Cardiac muscle cell (in vitro differentiated cells and primary cell): ENCODE data around the gene R3HDML. TPM values are rescaled to one million over a fixed set of nuclear protein-coding genes. Genes with fewer than 3 reads are reported as not detected.

Experiments
- DNase-seq, 2 donors: peaks; one replicate each; pipeline versions ENCODE4 v3.0.0 to v3.0.0-alpha.2; 2010 to 2017; ENCODE audit warnings: low read depth in 1 of 2, low spot score in 1 of 2
- H3K27ac ChIP-seq: fragments of 200-600 bp; sonication (generic); 2 replicates; pipeline ENCODE4 v1.5.1; 2016
- H3K27me3 ChIP-seq: fragments of 200-600 bp; sonication (generic); 2 replicates; pipeline ENCODE4 v1.6.0; 2016; ENCODE audit warnings: control low read depth
- H3K36me3 ChIP-seq: fragments of 200-600 bp; sonication (generic); 2 replicates; pipeline ENCODE4 v1.5.1; 2016; ENCODE audit warnings: control low read depth
- H3K4me1 ChIP-seq: fragments of 200-600 bp; sonication (generic); 2 replicates; pipeline ENCODE4 v1.8.1; 2017; ENCODE audit warnings: low read depth, mild to moderate bottlenecking, mixed run types
- H3K4me3 ChIP-seq: fragments of 200-600 bp; sonication (generic); 2 replicates; pipeline ENCODE4 v1.5.1; 2016; ENCODE audit warnings: mild to moderate bottlenecking
- H3K9me3 ChIP-seq: fragments of 200-600 bp; sonication (generic); 2 replicates; pipeline ENCODE4 v1.5.1; 2017; ENCODE audit warnings: low read depth, mild to moderate bottlenecking, control low read depth
- CTCF ChIP-seq: IDR thresholded peaks from 2 replicates; pipeline ENCODE4 v1.5.1; 2012; ENCODE audit warnings: low read depth, mild to moderate bottlenecking, low read length
- polyA plus RNA-seq: library from polyadenylated mRNA; unstranded; fragments of >200 nt; fragmentation: Nextera tagmentation; extraction: Ambion mirVana; gene quantifications from 2 replicates; pipeline ENCODE4 v1.2.1, GENCODE V29; 2016
- total RNA-seq: library from RNA; depleted of rRNA; stranded (reverse); fragments of >200 nt; gene quantifications from 2 replicates; pipeline ENCODE4 v1.2.3, GENCODE V29; 2016

Gene R3HDML
- total RNA-seq (not detected in 2 replicates), polyA plus RNA-seq (not detected in 2 replicates)

- no peak within 1 kb of the TSS for H3K4me3 ChIP-seq
- no peak for TF ChIP-seq CTCF
- H3K36me3 ChIP-seq = no peaks in the 10 kb centered on the region
- no peaks in the 10 kb centered on the region for H3K9me3 ChIP-seq
- no peaks in the 10 kb centered on the region for H3K4me1 ChIP-seq
- no peak within 1 kb of the TSS for H3K27ac ChIP-seq
- H3K27me3 ChIP-seq = no peaks in the 10 kb centered on the region
- DNase-seq = no peak
Measured at GRCh38 chr20:44336725-44337380, at the start of gene R3HDML. R3HDML (plus strand) TSS chr20:44337043; CDS start chr20:44337158, 115 bp downstream.

- H3K9me3 ChIP-seq = no peaks in the 10 kb centered on the region
- DNase-seq = peak in 1 of 2 donors; percentile 63
- H3K27me3 ChIP-seq = no peaks in the 10 kb centered on the region
- no peak overlapping the region for H3K27ac ChIP-seq
- no peaks in the 10 kb centered on the region for H3K4me1 ChIP-seq
- H3K36me3 ChIP-seq = no peaks in the 10 kb centered on the region
- TF ChIP-seq CTCF = no peak
- H3K4me3 ChIP-seq = no peak overlapping the region
Measured at GRCh38 chr20:44287272-44288097, 49.4 kb upstream of the R3HDML start.

GRCh38 chr20:44288252-44288651 is 48.6 kb upstream of the R3HDML start:
- Histone ChIP-seq H3K27ac (no peak overlapping the region), H3K4me1 (no peaks in the 10 kb centered on the region), H3K36me3 (no peaks in the 10 kb centered on the region), H3K4me3 (no peak overlapping the region), H3K27me3 (no peaks in the 10 kb centered on the region), H3K9me3 (no peaks in the 10 kb centered on the region)
- no peak for DNase-seq
- TF ChIP-seq CTCF = no peak

GRCh38 chr20:44291754-44292153 is 45.1 kb upstream of the R3HDML start:
- peaks cover 16% of the 10 kb centered on the region for H3K4me1 ChIP-seq
- H3K36me3 ChIP-seq = no peaks in the 10 kb centered on the region
- no peaks in the 10 kb centered on the region for H3K9me3 ChIP-seq
- H3K4me3 ChIP-seq = no peak overlapping the region
- no peaks in the 10 kb centered on the region for H3K27me3 ChIP-seq
- no peak for TF ChIP-seq CTCF
- no peak overlapping the region for H3K27ac ChIP-seq
- DNase-seq = no peak

GRCh38 chr20:44296011-44296410 is 40.8 kb upstream of the R3HDML start:
- Histone ChIP-seq H3K27me3 (no peaks in the 10 kb centered on the region), H3K27ac (no peak overlapping the region), H3K36me3 (no peaks in the 10 kb centered on the region), H3K4me1 (peaks cover 18% of the 10 kb centered on the region), H3K4me3 (no peak overlapping the region), H3K9me3 (no peaks in the 10 kb centered on the region)
- no peak for TF ChIP-seq CTCF
- DNase-seq = peak in 1 of 2 donors; percentile 70
